CD4-positive, alpha-beta T cell treated with Interleukin-15 for 1 hour (primary cell): Measurements from ENCODE around the gene TMEM63C.
"Not testable (repeated sequence)": the region's sequence is repeated elsewhere in the genome, so short reads cannot be mapped to it uniquely, and the experiment has no call there.

Experiments used
- DNase-seq: peaks from one replicate; pipeline ENCODE4 v3.0.0-alpha.2; 2020

TMEM63C gene

GRCh38 chr14:77157740-77158139 lies 23.9 kb upstream of the TMEM63C start:
- DNase-seq: no peak

- no peak for DNase-seq
Measured at GRCh38 chr14:77158175-77158881, 23.3 kb upstream of the TMEM63C start.

GRCh38 chr14:77158882-77159255 lies 22.7 kb upstream of the TMEM63C start:
- no peak for DNase-seq

- DNase-seq: no peak
Measured at GRCh38 chr14:77161011-77161410, 20.6 kb upstream of the TMEM63C start.

- DNase-seq: no peak
Measured at GRCh38 chr14:77170045-77170444, 11.6 kb upstream of the TMEM63C start.

- DNase-seq: no peak
Measured at GRCh38 chr14:77172916-77173315, 8.7 kb upstream of the TMEM63C start.

DNA sequence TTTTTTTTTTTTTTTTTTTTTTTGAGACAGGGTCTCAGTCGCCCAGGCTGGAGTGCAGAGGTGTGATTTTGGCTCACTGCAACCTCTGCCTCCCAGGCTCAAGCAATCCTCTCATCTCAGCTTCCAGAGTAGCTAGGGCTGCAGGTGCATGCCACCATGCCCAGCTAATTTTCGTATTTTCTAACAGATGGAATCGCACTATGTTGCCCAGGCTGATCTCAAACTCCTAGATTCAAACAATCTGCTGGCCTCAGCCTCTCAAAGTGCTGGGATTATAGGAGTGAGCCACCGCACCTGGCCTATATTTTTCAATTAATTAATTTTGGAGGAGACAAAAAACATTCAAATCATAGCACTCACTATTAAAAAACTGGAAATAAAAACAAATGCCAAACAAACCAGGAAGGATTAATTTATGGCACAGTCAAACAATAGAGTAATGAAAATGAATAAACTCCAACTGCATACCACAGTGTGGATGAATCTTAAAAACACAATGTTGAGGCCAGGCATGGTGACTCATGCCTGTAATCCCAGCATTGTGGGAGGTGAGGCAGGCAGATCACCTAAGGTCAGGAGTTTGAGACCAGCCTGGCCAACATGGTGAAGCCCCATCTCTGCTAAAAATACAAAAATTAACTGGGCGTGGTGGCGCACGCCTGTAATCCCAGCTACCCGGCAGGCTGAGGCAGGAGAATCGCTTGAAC lies 7.5 kb upstream of the TMEM63C start:
- DNase-seq: not testable (repeated sequence)

DNA sequence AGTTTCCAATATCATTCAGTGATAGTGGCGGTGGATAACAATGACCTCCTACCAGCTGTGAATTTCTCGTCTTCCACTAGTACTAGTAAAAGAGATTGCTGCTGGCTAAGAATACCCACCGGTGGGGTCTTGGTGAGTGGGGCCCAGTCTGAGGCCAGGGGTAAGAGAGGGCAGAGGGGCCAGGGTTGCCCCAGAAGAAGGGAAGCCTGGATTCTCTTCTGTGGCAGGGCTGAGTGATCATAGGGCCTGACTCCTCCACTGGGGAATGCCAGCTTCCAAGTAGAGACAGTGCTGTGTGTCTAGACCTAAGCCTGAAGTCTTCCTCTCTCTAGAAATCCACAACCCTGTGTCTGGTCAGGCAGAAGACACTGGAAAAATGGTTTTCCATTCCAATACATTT lies 5.8 kb upstream of the TMEM63C start:
- no peak for DNase-seq

- DNase-seq: no peak
Measured at GRCh38 chr14:77177702-77178101, 3.9 kb upstream of the TMEM63C start.

DNA sequence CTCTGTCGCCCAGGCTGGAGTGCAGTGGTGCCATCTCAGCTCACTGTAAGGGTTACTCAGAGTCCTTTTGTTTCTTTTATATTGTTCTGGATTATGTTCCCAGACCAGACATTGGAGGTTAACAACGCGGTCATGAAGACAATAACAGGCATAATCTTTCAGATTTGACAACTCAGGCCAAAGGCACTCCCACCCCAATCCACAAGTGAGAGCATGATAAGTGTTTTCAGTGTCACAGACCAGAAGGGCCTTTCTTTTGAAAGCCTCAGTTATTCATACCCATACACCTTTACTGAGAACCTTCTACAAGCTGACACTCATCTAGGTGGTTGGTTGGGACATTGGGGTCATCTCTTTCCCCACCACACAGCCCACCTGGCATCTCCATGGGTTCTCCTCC lies 2.9 kb upstream of the TMEM63C start:
- no peak for DNase-seq

GRCh38 chr14:77180726-77181602 lies 634 bp upstream of the TMEM63C start:
- no peak for DNase-seq

DNA sequence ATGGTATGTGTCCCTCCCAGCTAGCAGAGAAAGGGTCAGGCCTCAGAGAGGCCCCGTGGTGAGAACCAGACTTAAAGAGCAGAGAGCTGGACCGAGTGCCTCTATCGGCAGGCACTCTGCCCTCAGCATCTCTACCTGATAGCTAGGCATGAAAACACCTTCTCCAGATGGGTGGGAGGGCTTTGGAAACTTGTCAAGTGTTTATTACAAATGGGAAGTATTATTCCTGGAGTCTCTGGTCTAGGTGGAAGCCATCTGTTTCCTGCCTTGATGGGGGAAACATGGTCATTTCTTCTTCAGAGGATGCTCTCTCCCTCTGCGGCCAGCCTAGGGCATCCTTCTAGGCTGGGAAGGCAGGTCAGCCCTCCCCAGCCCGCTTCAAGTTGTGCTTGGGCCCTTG lies 2.3 kb downstream of the TMEM63C start:
- DNase-seq: no peak

- DNase-seq: no peak
Measured at GRCh38 chr14:77184396-77185092, 2.9 kb downstream of the TMEM63C start.

DNA sequence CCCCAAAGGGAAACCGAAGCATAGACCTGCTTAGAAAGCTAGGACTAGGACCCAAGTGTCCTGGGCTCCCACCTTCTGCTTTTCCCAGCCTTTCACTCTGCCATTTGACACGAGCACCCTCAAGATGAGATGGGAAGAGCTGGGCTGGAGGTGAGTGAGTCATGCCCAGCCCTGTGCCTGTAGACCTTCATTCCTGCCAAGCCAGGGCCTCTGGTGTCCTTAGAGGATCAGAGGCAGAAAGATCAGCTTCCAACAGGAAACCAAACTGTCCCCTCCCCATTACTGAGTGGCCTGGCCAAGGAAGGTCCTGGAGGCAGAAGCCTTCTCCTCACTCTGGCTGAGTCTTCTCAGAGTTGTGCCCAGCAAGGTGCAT lies 3.5 kb downstream of the TMEM63C start:
- no peak for DNase-seq

DNA sequence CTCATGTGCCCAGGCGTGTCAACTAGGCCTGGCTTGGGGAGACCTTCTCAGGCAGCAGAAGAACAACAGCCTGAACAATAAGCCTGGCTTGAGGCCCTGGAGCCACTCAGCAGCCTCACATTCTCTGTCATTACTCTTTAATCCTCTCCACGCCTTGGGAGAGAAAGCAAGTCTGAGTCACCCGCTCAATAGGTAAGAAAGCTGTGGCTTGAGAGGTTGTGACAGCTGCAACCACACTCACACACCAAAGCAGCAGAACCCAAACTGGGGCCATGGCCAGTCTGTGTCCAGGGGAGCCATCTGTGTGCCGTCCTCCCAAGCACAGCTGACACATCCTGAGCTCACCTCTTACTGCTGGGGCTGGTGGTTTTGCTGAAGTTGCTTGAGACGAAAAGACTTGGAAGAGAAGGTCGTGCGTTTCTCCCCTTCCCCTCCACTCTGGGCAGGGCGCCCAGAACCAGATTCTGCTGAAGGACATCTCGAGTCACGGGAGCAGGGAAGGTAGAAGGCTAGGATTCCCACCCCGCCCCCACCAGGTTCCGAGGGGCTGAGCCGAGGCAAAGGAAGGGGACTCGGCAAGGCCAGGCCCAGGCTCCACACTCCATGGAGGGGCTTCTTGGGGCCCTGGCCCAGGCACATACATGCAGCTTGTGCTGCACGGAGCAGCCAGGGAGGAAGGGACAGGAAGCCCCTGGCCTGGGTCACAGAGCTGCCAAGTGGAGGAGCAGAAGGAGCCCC lies 5.5 kb downstream of the TMEM63C start:
- no peak for DNase-seq

DNA sequence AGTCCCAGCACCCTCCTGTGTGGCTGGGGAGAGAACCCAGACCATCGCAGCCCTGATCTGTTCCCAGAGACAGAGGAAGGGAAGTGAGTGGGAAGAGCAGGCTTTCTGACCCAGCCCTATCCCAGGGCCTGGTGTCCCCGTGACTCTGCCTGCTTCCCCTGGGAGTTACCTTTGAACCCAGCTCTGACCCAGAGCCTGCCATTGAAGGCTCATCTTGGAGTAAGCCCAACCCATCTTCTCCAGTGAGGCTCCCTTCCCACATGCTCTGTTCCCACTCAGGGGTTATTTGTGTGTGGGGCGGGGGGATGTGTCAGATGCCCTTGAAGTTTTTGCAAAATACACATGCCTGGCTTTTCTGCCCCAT lies 6.0 kb downstream of the TMEM63C start:
- DNase-seq: no peak

- DNase-seq: no peak
Measured at GRCh38 chr14:77189479-77189878, 7.9 kb downstream of the TMEM63C start.

DNA sequence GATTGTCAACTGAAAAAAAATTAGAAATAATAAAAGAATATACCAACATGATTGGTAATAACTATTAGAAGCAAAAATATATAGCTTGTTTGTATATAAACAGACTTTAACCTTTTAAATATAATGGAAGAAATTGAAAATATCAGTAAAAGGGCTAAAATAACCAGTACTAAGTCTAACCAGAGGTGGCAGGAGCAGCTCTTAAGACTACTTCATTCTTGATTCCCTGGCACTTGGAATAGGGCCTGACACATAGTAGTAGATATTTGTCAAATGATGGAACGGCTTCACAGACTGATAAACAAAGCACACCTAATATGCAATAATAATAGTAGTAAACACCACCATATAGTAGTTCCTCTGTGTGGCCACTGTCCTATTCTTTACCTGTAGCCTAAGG lies 9.4 kb downstream of the TMEM63C start:
- no peak for DNase-seq

DNA sequence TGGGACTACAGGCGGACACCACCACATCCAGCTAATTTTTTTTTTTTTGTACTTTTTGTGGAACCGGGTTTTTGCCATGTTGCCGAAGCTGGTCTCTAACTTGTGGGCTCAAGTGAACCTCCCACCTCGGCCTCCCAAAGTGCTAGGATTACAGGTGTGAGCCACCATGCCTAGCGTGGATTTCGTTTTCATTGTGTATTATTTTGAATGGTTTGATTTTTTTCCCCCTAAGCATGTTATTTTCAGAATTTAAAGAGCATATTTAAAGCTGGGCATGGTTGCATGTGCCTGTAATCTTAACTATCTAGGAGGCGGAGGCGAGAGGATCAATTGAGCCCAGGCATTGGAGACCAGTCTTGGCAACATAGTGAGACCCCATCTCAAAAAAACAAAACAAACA lies 13.1 kb downstream of the TMEM63C start:
- no peak for DNase-seq

DNA sequence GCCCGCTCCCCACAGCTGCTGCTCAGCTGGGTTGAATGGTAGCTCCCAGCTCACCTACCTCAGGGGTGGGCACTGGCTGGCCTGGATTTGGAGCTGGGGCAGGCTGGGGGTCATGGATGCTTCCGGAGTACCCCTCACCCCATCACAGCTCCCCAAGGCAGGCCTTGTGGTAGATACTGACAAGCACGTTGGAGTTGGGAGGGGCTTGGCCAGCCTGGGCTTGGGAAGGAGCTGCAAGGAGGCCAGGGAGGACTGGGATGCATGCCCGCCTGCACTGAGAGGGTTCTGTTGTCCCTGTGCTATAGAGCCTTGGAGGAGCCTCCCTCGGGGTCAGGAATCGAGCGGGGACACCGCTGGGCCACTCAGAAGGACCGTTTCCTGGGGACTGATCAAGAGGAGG lies 14.2 kb downstream of the TMEM63C start:
- DNase-seq: no peak

DNA sequence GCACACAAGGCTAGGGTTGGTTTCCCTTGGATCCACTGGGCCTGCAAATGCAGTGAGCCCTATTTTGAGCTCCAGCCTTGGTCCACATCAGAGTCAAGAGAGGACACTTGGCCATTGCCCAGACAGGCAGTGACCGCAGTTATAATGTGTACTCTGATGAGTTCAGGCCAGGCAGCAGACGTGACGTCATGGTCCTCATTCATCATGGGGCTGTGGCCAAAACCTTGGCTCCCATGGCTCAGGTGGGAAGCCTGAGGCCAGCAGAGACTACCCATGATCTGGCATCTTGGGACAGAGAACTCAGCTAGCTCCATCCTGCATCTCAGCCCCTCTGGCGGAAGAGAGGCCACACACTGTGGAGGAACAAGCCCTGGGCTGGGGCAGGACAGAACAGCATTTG lies 16.4 kb downstream of the TMEM63C start:
- no peak for DNase-seq

- no peak for DNase-seq
Measured at GRCh38 chr14:77198561-77198960, 17.0 kb downstream of the TMEM63C start.

DNA sequence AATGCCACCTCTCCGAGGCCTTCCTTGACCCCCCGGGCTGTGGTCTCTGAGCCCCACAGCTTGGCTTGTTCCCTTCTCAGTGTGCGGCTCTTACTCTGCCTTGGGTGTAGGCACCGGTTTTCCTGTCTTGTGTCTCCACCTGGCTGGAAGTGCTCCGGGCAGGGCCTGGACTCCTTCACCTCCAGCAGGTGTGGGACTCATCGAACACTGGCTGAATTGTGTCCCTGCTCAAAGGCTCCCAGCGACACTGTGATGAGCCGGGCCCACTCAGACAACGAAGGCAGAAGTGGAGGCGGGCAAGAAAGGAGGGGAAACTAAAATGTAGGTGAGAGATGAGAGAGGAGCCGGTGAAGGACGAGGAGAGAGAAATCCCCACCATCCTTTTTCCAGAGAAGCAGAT lies 18.0 kb downstream of the TMEM63C start:
- DNase-seq: no peak
